GM12891 (cell line): ENCODE measurements around the gene FAM193A.

Experiments used
- PAX5 ChIP-seq: IDR thresholded peaks from 2 replicates; pipeline ENCODE4 v1.6.1; 2011; ENCODE audit warnings: low read length, moderate library complexity, mild to moderate bottlenecking; ENCODE audit not compliant: insufficient read depth, severe bottlenecking
- POLR2A ChIP-seq: IDR thresholded peaks from 2 replicates; pipeline ENCODE4 v1.6.1; 2011; ENCODE audit warnings: low read depth, low read length, control low read depth
- POLR2AphosphoS5 ChIP-seq: IDR thresholded peaks from 2 replicates; pipeline ENCODE4 v1.6.1; 2011; ENCODE audit warnings: low read depth, low read length, control low read depth
- POU2F2 ChIP-seq: IDR thresholded peaks from 2 replicates; pipeline ENCODE4 v1.6.1; 2011; ENCODE audit warnings: low read depth, mild to moderate bottlenecking, control low read depth, low read length, moderate library complexity
- SPI1 ChIP-seq: IDR thresholded peaks from 2 replicates; pipeline ENCODE4 v1.6.1; 2011; ENCODE audit warnings: low read depth, low read length, control low read depth
- TAF1 ChIP-seq: IDR thresholded peaks from 2 replicates; pipeline ENCODE4 v1.6.1; 2011; ENCODE audit warnings: low read depth, low read length, control low read depth

DNA sequence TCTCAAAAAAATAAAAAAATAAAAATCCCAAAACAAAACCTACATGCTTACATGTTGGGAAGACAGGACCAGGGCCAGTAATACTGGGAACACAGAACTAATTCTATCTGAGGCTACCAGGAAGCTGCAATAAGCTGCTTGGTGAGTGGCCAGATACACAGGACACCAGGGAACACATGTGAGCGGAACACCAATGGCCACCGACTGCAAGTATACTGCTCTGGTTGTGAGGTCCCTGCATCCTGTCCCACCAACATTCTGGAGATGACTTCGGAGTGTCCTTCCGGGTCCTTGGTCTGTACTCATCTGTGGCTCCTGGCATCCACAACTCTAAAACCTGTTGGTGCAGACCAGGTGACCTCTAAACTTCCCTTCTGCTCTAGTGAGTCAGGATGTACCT is 217.0 kb downstream of the FAM193A start:
- TF ChIP-seq POLR2A (no peak), SPI1 (no peak), POLR2AphosphoS5 (no peak), TAF1 (no peak), POU2F2 (no peak), PAX5 (no peak)
